ENCODE results near the gene PLAU. TPM values are rescaled to one million over a fixed set of nuclear protein-coding genes. Genes with fewer than 3 reads are reported as not detected.

Gene PLAU
- total and polyA plus RNA-seq, 7 donors = 3.8 to 18.2 (median 7.6) TPM

- Histone ChIP-seq H3K27me3 (ENCODE audit: insufficient read depth in 3 of 3, low read length in 2 of 3) (no peaks in the 10 kb centered on the region), H3K27ac (peak overlapping the region; percentile 95), H3K4me1 (peaks cover 48% of the 10 kb centered on the region), H3K4me3 (no peak overlapping the region), H3K9me3 (no peaks in the 10 kb centered on the region), H3K36me3 (ENCODE audit: insufficient read depth in 1 of 2, low read depth in 1 of 2) (no peaks in the 10 kb centered on the region)
- 7 to 52% (median 45%) methylated on average over 3 to 4 of the region's 4 CpGs for WGBS, 3 donors
- DNase-seq (no peak), ATAC-seq (no peak)
- intact Hi-C loops (cut with DNase I) = loop anchor here in 1 of 2 donors (5.0 kb wide), 1 partner anchor 769 kb away; no protein-coding TSS in a partner anchor
- no peak for TF ChIP-seq CTCF (IDR thresholded peaks at IDR 0.05)
These were observed 34.8 kb upstream of the PLAU start for GRCh38 chr10:73876157-73876556.

- intact Hi-C loops (cut with DNase I) = loop anchor here in 1 of 2 donors (5.0 kb wide), 1 partner anchor 769 kb away; no protein-coding TSS in a partner anchor
- Histone ChIP-seq H3K4me3 (no peak overlapping the region), H3K4me1 (peaks cover 44% of the 10 kb centered on the region), H3K27me3 (ENCODE audit: insufficient read depth in 3 of 3, low read length in 2 of 3) (no peaks in the 10 kb centered on the region), H3K36me3 (ENCODE audit: insufficient read depth in 1 of 2, low read depth in 1 of 2) (no peaks in the 10 kb centered on the region), H3K9me3 (no peaks in the 10 kb centered on the region), H3K27ac (peak overlapping the region; percentile 95)
- DNase-seq (no peak), ATAC-seq (no peak)
- TF ChIP-seq CTCF (IDR thresholded peaks at IDR 0.05) = no peak
These were observed 34.4 kb upstream of the PLAU start for GRCh38 chr10:73876566-73876965.

DNA sequence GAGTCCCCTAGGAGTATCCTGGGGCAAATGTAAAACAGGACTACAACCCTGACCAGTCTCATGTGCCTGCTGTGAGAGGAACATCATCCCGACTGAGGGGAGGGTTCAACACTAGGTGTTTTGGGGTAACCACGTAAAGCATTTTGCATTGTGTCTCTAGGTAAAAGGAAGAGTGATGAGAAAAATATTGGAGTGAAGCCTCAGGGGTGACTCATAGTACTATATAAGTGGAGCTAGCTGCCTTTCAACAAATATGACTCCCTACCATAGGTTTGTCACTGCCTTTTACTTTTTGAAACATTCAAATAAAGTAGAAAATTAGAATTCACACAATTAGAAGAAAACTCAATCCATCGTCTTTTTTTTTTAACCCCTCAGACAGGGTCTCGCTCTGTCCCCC lies 34.0 kb upstream of the PLAU start:
- DNase-seq = peak in 1 of 2 donors; percentile 11
- intact Hi-C loops (cut with DNase I) = loop anchor here in 1 of 2 donors (5.0 kb wide), 1 partner anchor 770 kb away; no protein-coding TSS in a partner anchor
- WGBS, 3 donors = 76 to 91% (median 86%) methylated on average over 4 of the region's 4 CpGs
- ATAC-seq = peak in 1 of 4 donors; percentile 34
- peaks cover 40% of the 10 kb centered on the region for H3K4me1 ChIP-seq
- H3K9me3 ChIP-seq = no peaks in the 10 kb centered on the region
- TF ChIP-seq CTCF (IDR thresholded peaks at IDR 0.05) = no peak
- H3K27ac ChIP-seq = peak overlapping the region; percentile 95
- H3K27me3 ChIP-seq (ENCODE audit: insufficient read depth in 3 of 3, low read length in 2 of 3) = no peaks in the 10 kb centered on the region
- no peaks in the 10 kb centered on the region for H3K36me3 ChIP-seq (ENCODE audit: insufficient read depth in 1 of 2, low read depth in 1 of 2)
- H3K4me3 ChIP-seq = no peak overlapping the region

GRCh38 chr10:73877533-73878160 lies 33.3 kb upstream of the PLAU start:
- 87 to 91% (median 88%) methylated on average over 9 of the region's 9 CpGs for WGBS, 3 donors
- Histone ChIP-seq H3K9me3 (no peaks in the 10 kb centered on the region), H3K4me1 (peaks cover 33% of the 10 kb centered on the region), H3K27ac (peak overlapping the region; percentile 95), H3K4me3 (no peak overlapping the region), H3K27me3 (ENCODE audit: insufficient read depth in 3 of 3, low read length in 2 of 3) (no peaks in the 10 kb centered on the region), H3K36me3 (ENCODE audit: insufficient read depth in 1 of 2, low read depth in 1 of 2) (no peaks in the 10 kb centered on the region)
- ATAC-seq = no peak
- DNase-seq = peak in 1 of 2 donors; percentile 19
- intact Hi-C loops (cut with DNase I) = loop anchor here in 1 of 2 donors (5.0 kb wide), 1 partner anchor 770 kb away; no protein-coding TSS in a partner anchor
- no peak for TF ChIP-seq CTCF (IDR thresholded peaks at IDR 0.05)

All from psoas muscle (tissue), 8 donors.